Measurements from ENCODE around the gene ATP9A. TPM values are rescaled to one million over a fixed set of nuclear protein-coding genes. Genes with fewer than 3 reads are reported as not detected.

The ATP9A gene
- total RNA-seq, 1 donor from 2014 or later = 35.8 TPM

- DNase-seq (ENCODE audit: extremely low spot score in 2 of 2) = no peak
- Histone ChIP-seq H3K36me3 (no peaks in the 10 kb centered on the region), H3K9me3 (no peaks in the 10 kb centered on the region), H3K4me1 (no peaks in the 10 kb centered on the region), H3K4me3 (no peak overlapping the region), H3K27me3 (no peaks in the 10 kb centered on the region), H3K27ac (no peak overlapping the region)
- no peak for TF ChIP-seq CTCF (IDR thresholded peaks at IDR 0.05)
- no peak for TF ChIP-seq POLR2A (IDR thresholded peaks at IDR 0.05)
- no peak for TF ChIP-seq POLR2AphosphoS5 (IDR thresholded peaks at IDR 0.05; ENCODE audit: insufficient read depth in 1 of 2, low read depth in 1 of 2)
- intact Hi-C loops (cut with DNase I) = no loop called here
Observed at GRCh38 chr20:51715856-51716185, 52.4 kb downstream of the ATP9A start.

- no peaks in the 10 kb centered on the region for H3K4me1 ChIP-seq
- DNase-seq (ENCODE audit: extremely low spot score in 2 of 2) = no peak
- TF ChIP-seq CTCF (IDR thresholded peaks at IDR 0.05) (no peak), POLR2A (IDR thresholded peaks at IDR 0.05) (no peak), POLR2AphosphoS5 (IDR thresholded peaks at IDR 0.05; ENCODE audit: insufficient read depth in 1 of 2, low read depth in 1 of 2) (no peak)
- H3K4me3 ChIP-seq = no peak overlapping the region
- H3K36me3 ChIP-seq = no peaks in the 10 kb centered on the region
- intact Hi-C loops (cut with DNase I) = no loop called here
- no peak overlapping the region for H3K27ac ChIP-seq
- no peaks in the 10 kb centered on the region for H3K27me3 ChIP-seq
- no peaks in the 10 kb centered on the region for H3K9me3 ChIP-seq
Observed at GRCh38 chr20:51715163-51715855, 52.9 kb downstream of the ATP9A start.

GRCh38 chr20:51713213-51713598, 55.0 kb downstream of the ATP9A start:
- H3K4me1 ChIP-seq = no peaks in the 10 kb centered on the region
- no peaks in the 10 kb centered on the region for H3K27me3 ChIP-seq
- intact Hi-C loops (cut with DNase I) = no loop called here
- no peaks in the 10 kb centered on the region for H3K36me3 ChIP-seq
- no peak overlapping the region for H3K4me3 ChIP-seq
- no peaks in the 10 kb centered on the region for H3K9me3 ChIP-seq
- no peak for DNase-seq (ENCODE audit: extremely low spot score in 2 of 2)
- no peak for TF ChIP-seq POLR2AphosphoS5 (IDR thresholded peaks at IDR 0.05; ENCODE audit: insufficient read depth in 1 of 2, low read depth in 1 of 2)
- no peak for TF ChIP-seq CTCF (IDR thresholded peaks at IDR 0.05)
- TF ChIP-seq POLR2A (IDR thresholded peaks at IDR 0.05) = no peak
- no peak overlapping the region for H3K27ac ChIP-seq

- DNase-seq (ENCODE audit: extremely low spot score in 2 of 2) = no peak
- no peaks in the 10 kb centered on the region for H3K27me3 ChIP-seq
- intact Hi-C loops (cut with DNase I) = no loop called here
- TF ChIP-seq CTCF (IDR thresholded peaks at IDR 0.05) = no peak
- no peaks in the 10 kb centered on the region for H3K9me3 ChIP-seq
- no peak overlapping the region for H3K27ac ChIP-seq
- no peaks in the 10 kb centered on the region for H3K36me3 ChIP-seq
- no peak overlapping the region for H3K4me3 ChIP-seq
- no peaks in the 10 kb centered on the region for H3K4me1 ChIP-seq
Observed at GRCh38 chr20:51712501-51713212, 55.5 kb downstream of the ATP9A start.

GRCh38 chr20:51711426-51711825, 56.8 kb downstream of the ATP9A start:
- no peaks in the 10 kb centered on the region for H3K36me3 ChIP-seq
- TF ChIP-seq CTCF (IDR thresholded peaks at IDR 0.05) (no peak), POLR2AphosphoS5 (IDR thresholded peaks at IDR 0.05; ENCODE audit: insufficient read depth in 1 of 2, low read depth in 1 of 2) (no peak), POLR2A (IDR thresholded peaks at IDR 0.05) (no peak)

More at GRCh38 chr20:51711426-51711825, 56.8 kb downstream of the ATP9A start:
- intact Hi-C loops (cut with DNase I) = no loop called here
- Histone ChIP-seq H3K4me1 (no peaks in the 10 kb centered on the region), H3K27ac (no peak overlapping the region), H3K27me3 (no peaks in the 10 kb centered on the region), H3K9me3 (no peaks in the 10 kb centered on the region), H3K4me3 (no peak overlapping the region)
- DNase-seq (ENCODE audit: extremely low spot score in 2 of 2) = no peak
